H9 (cell line): ENCODE measurements around the gene DGKH. TPM values are rescaled to one million over a fixed set of nuclear protein-coding genes. Genes with fewer than 3 reads are reported as not detected.
A peak's percentile ranks its signal among the peaks of the same experiment; 100 is the strongest.

Experiments
- DNase-seq: peaks from one replicate; pipeline ENCODE4 v3.0.0-alpha.2; 2017
- H2AFZ ChIP-seq: one replicate; pipeline ENCODE4 v1.6.1; 2013; ENCODE audit warnings: mild to moderate bottlenecking, low read length, control low read depth, moderate library complexity
- H2AK5ac ChIP-seq: 2 replicates; pipeline ENCODE4 v1.6.1; 2013; ENCODE audit warnings: low read length, control low read depth, mixed read lengths; ENCODE audit not compliant: insufficient read length
- H2BK120ac ChIP-seq: one replicate; pipeline ENCODE4 v1.6.1; 2013; ENCODE audit warnings: low read depth, mild to moderate bottlenecking, low read length, control low read depth, inconsistent platforms; ENCODE audit not compliant: poor library complexity, severe bottlenecking
- H2BK12ac ChIP-seq: 2 replicates; pipeline ENCODE4 v1.6.1; 2013; ENCODE audit warnings: low read length, control low read depth, mixed read lengths, low read depth; ENCODE audit not compliant: insufficient read length
- H2BK15ac ChIP-seq: 2 replicates; pipeline ENCODE4 v1.6.1; 2013; ENCODE audit warnings: low read depth, low read length, control low read depth
- H2BK20ac ChIP-seq: one replicate; pipeline ENCODE4 v1.6.1; 2013; ENCODE audit warnings: low read depth, mild to moderate bottlenecking, low read length, control low read depth, inconsistent platforms; ENCODE audit not compliant: poor library complexity, severe bottlenecking
- H2BK5ac ChIP-seq: 2 replicates; pipeline ENCODE4 v1.6.1; 2013; ENCODE audit warnings: low read length, control low read depth, mixed read lengths; ENCODE audit not compliant: insufficient read length
- H3K14ac ChIP-seq: 2 replicates; pipeline ENCODE4 v1.6.1; 2013; ENCODE audit warnings: low read length, control low read depth; ENCODE audit not compliant: insufficient read depth
- H3K18ac ChIP-seq: 2 replicates; pipeline ENCODE4 v1.6.1; 2013; ENCODE audit warnings: low read depth, mild to moderate bottlenecking, mixed read lengths, low read length, control low read depth; ENCODE audit not compliant: insufficient read length
- H3K23ac ChIP-seq: 2 replicates; pipeline ENCODE4 v1.6.1; 2013; ENCODE audit warnings: low read length, control low read depth, mixed read lengths, low read depth; ENCODE audit not compliant: insufficient read length
- H3K23me2 ChIP-seq: 2 replicates; pipeline ENCODE4 v1.6.1; 2013; ENCODE audit warnings: low read depth, mild to moderate bottlenecking, mixed read lengths, low read length, control low read depth; ENCODE audit not compliant: insufficient read length, poor library complexity, severe bottlenecking
- H3K27ac ChIP-seq: 2 replicates; pipeline ENCODE4 v1.5.1; 2013; ENCODE audit warnings: low read length, control low read depth, mixed read lengths, low read depth; ENCODE audit not compliant: insufficient read length
- H3K27me3 ChIP-seq: 2 replicates; pipeline ENCODE4 v1.6.1; 2013; ENCODE audit warnings: low read length, control low read depth, inconsistent platforms; ENCODE audit not compliant: insufficient read depth
- H3K4ac ChIP-seq: 2 replicates; pipeline ENCODE4 v1.6.1; 2013; ENCODE audit warnings: low read depth, mild to moderate bottlenecking, control low read depth, inconsistent platforms, low read length, moderate library complexity
- H3K4me1 ChIP-seq: 2 replicates; pipeline ENCODE4 v1.6.1; 2013; ENCODE audit warnings: low read length, control low read depth, inconsistent platforms; ENCODE audit not compliant: insufficient read depth
- H3K4me2 ChIP-seq: 2 replicates; pipeline ENCODE4 v1.6.1; 2013; ENCODE audit warnings: low read length, control low read depth, mixed read lengths; ENCODE audit not compliant: insufficient read length, insufficient read depth
- H3K56ac ChIP-seq: 2 replicates; pipeline ENCODE4 v1.6.1; 2013; ENCODE audit warnings: low read depth, mild to moderate bottlenecking, mixed read lengths, low read length, control low read depth; ENCODE audit not compliant: insufficient read length
- H3K79me1 ChIP-seq: 2 replicates; pipeline ENCODE4 v1.6.1; 2013; ENCODE audit warnings: low read depth, mild to moderate bottlenecking, moderate library complexity, low read length, control low read depth, inconsistent platforms; ENCODE audit not compliant: insufficient read depth, poor library complexity, severe bottlenecking
- H3K79me2 ChIP-seq: 2 replicates; pipeline ENCODE4 v1.6.1; 2013; ENCODE audit warnings: low read length, control low read depth, inconsistent platforms; ENCODE audit not compliant: insufficient read depth
- H3K9ac ChIP-seq: 2 replicates; pipeline ENCODE4 v1.6.1; 2013; ENCODE audit warnings: low read length, control low read depth, mixed read lengths; ENCODE audit not compliant: insufficient read length; ENCODE audit errors: extremely low read depth
- H3K9me3 ChIP-seq: one replicate; pipeline ENCODE4 v1.6.1; 2013; ENCODE audit warnings: low read depth, low read length, inconsistent platforms; ENCODE audit not compliant: control insufficient read depth
- H3T11ph ChIP-seq: one replicate; pipeline ENCODE4 v1.6.1; 2013; ENCODE audit warnings: mild to moderate bottlenecking, low read length, control low read depth, inconsistent platforms
- H4K20me1 ChIP-seq: one replicate; pipeline ENCODE4 v1.6.1; 2013; ENCODE audit not compliant: control insufficient read depth, insufficient read length, insufficient read depth
- H4K5ac ChIP-seq: 2 replicates; pipeline ENCODE4 v1.6.1; 2013; ENCODE audit warnings: low read depth, mild to moderate bottlenecking, mixed read lengths, low read length, control low read depth; ENCODE audit not compliant: insufficient read length
- H4K8ac ChIP-seq: replicated peaks from 2 replicates; pipeline ENCODE4 v1.6.1; 2013; ENCODE audit warnings: low read length, control low read depth, mixed read lengths, low read depth; ENCODE audit not compliant: insufficient read length
- H4K91ac ChIP-seq: 2 replicates; pipeline ENCODE4 v1.6.1; 2013; ENCODE audit warnings: low read depth, mild to moderate bottlenecking, moderate library complexity, mixed read lengths, low read length, control low read depth; ENCODE audit not compliant: insufficient read length
- H3K27ac Mint-ChIP-seq, 3 experiments: 2 replicates in 2 of 3; 3 replicates in 1 of 3; pipeline ENCODE4 v1.8.0; 2020 to 2021; ENCODE audit warnings: mixed read lengths in 3 of 3, mild to moderate bottlenecking in 1 of 3, moderate library complexity in 1 of 3
- H3K27me3 Mint-ChIP-seq: 2 replicates; pipeline ENCODE4 v1.8.0; 2021; ENCODE audit warnings: low read depth, mild to moderate bottlenecking, moderate library complexity, mixed read lengths
- H3K36me3 Mint-ChIP-seq, 3 experiments: 2 replicates in 2 of 3; 3 replicates in 1 of 3; pipeline ENCODE4 v1.8.0; 2020 to 2021; ENCODE audit warnings: low read depth in 3 of 3, mixed read lengths in 3 of 3; ENCODE audit not compliant: insufficient read depth in 1 of 3
- H3K4me1 Mint-ChIP-seq, 2 experiments: 2 replicates each; pipeline ENCODE4 v1.8.0; 2020; ENCODE audit warnings: mixed read lengths in 2 of 2
- H3K4me3 Mint-ChIP-seq, 2 experiments: 2 replicates in 1 of 2; 3 replicates in 1 of 2; pipeline ENCODE4 v1.8.0; 2020 to 2021; ENCODE audit warnings: mild to moderate bottlenecking in 2 of 2, mixed read lengths in 2 of 2, moderate library complexity in 1 of 2
- H3K9me3 Mint-ChIP-seq, 2 experiments: 2 replicates in 1 of 2; 3 replicates in 1 of 2; pipeline ENCODE4 v1.8.0; 2020; ENCODE audit warnings: mild to moderate bottlenecking in 2 of 2, mixed read lengths in 2 of 2, moderate library complexity in 1 of 2
- whole genome bisulfite sequencing: extraction: QIAGEN DNeasy Blood & Tissue Kit; methylation state at CpG from one replicate; pipeline ENCODE4 v1.1.7; 2013; ENCODE audit warnings: missing lambda C conversion rate, low lambda C conversion rate, mixed read lengths; ENCODE audit not compliant: insufficient read length; ENCODE audit errors: extremely low coverage; 5-methylcytosine and 5-hydroxymethylcytosine counted together
- long read RNA-seq: library from polyadenylated mRNA; unstranded; transcript quantifications from one replicate; pipeline ENCODE4 v2.0.0, GENCODE V29; 2020
- total RNA-seq: library from RNA; stranded (reverse); gene quantifications from 2 replicates; pipeline ENCODE4 v1.2.1, GENCODE V29; 2021
- TF ChIP-seq, protein P1 (sequence below): fragments of 200-600 bp; sonication (generic); conservative IDR thresholded peaks from 3 replicates; pipeline ENCODE4 v1.8.0; 2021; ENCODE audit warnings: antibody characterized with exemption, mild to moderate bottlenecking

Gene DGKH
- total RNA-seq, result 7.0 and 8.6 TPM in 2 replicates
- long read RNA-seq, partial matches to known transcripts, result 0 of 1 reads
- long read RNA-seq, other reads (novel, unspliced or antisense), result 1 of 1 reads

GRCh38 chr13:42048342-42048683 is at the start of gene DGKH:
Gene DGKH (plus strand): TSS chr13:42048648. CDS start chr13:42048774, 126 bp downstream.
- H4K20me1 ChIP-seq, result no peaks in the 10 kb centered on the region
- H2BK15ac ChIP-seq, result no peak within 1 kb of the TSS
- H2AFZ ChIP-seq, result no peak within 1 kb of the TSS
- H3K23me2 ChIP-seq, result peaks cover 21% of the 10 kb centered on the region
- Mint-ChIP-seq H3K9me3 (no peaks in the 10 kb centered on the region), H3K4me1 (peaks cover 9 to 11% of the 10 kb centered on the region in 2 experiments), H3K36me3 (0 out of 7 replicates have a peak, but pooled peaks cover 0 to 7% (median 0%) of the 10 kb centered on the region in 3 experiments), H3K27ac (peak within 1 kb of the TSS in 1 of 3 experiments; percentile 34; a peak in 1 of 7 replicates), H3K4me3 (peak within 1 kb of the TSS; percentile 76 to 85), H3K27me3 (peaks cover 43% of the 10 kb centered on the region)
- peak within 1 kb of the TSS; percentile 89 for H3K18ac ChIP-seq
- no peak within 1 kb of the TSS for H3K27ac ChIP-seq
- no peaks in the 10 kb centered on the region for H3K9me3 ChIP-seq
- H3K56ac ChIP-seq, result no peak within 1 kb of the TSS
- no CpG with 5 or more reads among the region's 32 CpGs for WGBS
- TF ChIP-seq, protein P1, sequence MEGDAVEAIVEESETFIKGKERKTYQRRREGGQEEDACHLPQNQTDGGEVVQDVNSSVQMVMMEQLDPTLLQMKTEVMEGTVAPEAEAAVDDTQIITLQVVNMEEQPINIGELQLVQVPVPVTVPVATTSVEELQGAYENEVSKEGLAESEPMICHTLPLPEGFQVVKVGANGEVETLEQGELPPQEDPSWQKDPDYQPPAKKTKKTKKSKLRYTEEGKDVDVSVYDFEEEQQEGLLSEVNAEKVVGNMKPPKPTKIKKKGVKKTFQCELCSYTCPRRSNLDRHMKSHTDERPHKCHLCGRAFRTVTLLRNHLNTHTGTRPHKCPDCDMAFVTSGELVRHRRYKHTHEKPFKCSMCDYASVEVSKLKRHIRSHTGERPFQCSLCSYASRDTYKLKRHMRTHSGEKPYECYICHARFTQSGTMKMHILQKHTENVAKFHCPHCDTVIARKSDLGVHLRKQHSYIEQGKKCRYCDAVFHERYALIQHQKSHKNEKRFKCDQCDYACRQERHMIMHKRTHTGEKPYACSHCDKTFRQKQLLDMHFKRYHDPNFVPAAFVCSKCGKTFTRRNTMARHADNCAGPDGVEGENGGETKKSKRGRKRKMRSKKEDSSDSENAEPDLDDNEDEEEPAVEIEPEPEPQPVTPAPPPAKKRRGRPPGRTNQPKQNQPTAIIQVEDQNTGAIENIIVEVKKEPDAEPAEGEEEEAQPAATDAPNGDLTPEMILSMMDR, result no peak
- peak within 1 kb of the TSS; percentile 83 for H3K14ac ChIP-seq
- H3K4ac ChIP-seq, result no peak within 1 kb of the TSS
- H4K91ac ChIP-seq, result no peak within 1 kb of the TSS
- H4K5ac ChIP-seq, result no peak within 1 kb of the TSS
- peak within 1 kb of the TSS; percentile 86 for H3K9ac ChIP-seq
- H3K4me1 ChIP-seq, result no peaks in the 10 kb centered on the region
- H2BK20ac ChIP-seq, result no peak within 1 kb of the TSS
- no peaks in the 10 kb centered on the region for H3K79me2 ChIP-seq
- no peak within 1 kb of the TSS for H3T11ph ChIP-seq
- H2BK5ac ChIP-seq, result no peak within 1 kb of the TSS
- H3K79me1 ChIP-seq, result no peaks in the 10 kb centered on the region
- H2AK5ac ChIP-seq, result no peak within 1 kb of the TSS
- peak within 1 kb of the TSS; percentile 92 for H3K4me2 ChIP-seq
- no peak within 1 kb of the TSS for H4K8ac ChIP-seq
- DNase-seq, result no peak
- H2BK12ac ChIP-seq, result no peak within 1 kb of the TSS
- no peak within 1 kb of the TSS for H2BK120ac ChIP-seq
- H3K23ac ChIP-seq, result no peak within 1 kb of the TSS
- no peaks in the 10 kb centered on the region; the same call in 1 of the 2 replicates for H3K27me3 ChIP-seq
